AG04450 (cell line): Measurements from ENCODE around the gene SORL1. TPM values are rescaled to one million over a fixed set of nuclear protein-coding genes. Genes with fewer than 3 reads are reported as not detected.

ENCODE experiments used
- CTCF ChIA-PET: fragments of 300-600, 350-600 bp; formaldehyde crosslinking; extraction: SDS; loops from one replicate; lab custom pipeline; 2022; ENCODE audit warnings: antibody characterized with exemption, inconsistent platforms; lab: Charles Lee
- POLR2A ChIA-PET: fragments of 350-600 bp; formaldehyde crosslinking; extraction: SDS; loops from one replicate; lab custom pipeline; 2021; ENCODE audit warnings: antibody characterized with exemption, inconsistent platforms; lab: Yijun Ruan, JAX
- DNase-seq: peaks from one replicate; pipeline ENCODE4 v3.0.0-alpha.2; 2011; ENCODE audit warnings: low read depth, low spot score
- H3K27ac ChIP-seq: one replicate; pipeline ENCODE4 v1.5.1; 2012; ENCODE audit warnings: low read depth, low read length, control low read depth
- H3K27me3 ChIP-seq: one replicate; pipeline ENCODE4 v1.6.0; 2012; ENCODE audit warnings: low read length; ENCODE audit not compliant: control insufficient read depth, insufficient read depth
- H3K4me3 ChIP-seq: 2 replicates; pipeline ENCODE4 v1.5.1; 2011; ENCODE audit warnings: mild to moderate bottlenecking, low read depth, low read length, control low read depth
- H3K9me3 ChIP-seq: 2 replicates; pipeline ENCODE4 v1.5.1; 2012; ENCODE audit warnings: low read length; ENCODE audit not compliant: control insufficient read depth, insufficient read depth
- polyA plus RNA-seq: library from polyadenylated mRNA; depleted of rRNA; stranded (reverse); fragments of >200 nt; gene quantifications from 2 replicates; pipeline ENCODE4 v1.2.3, GENCODE V29; 2011
- TF ChIP-seq, protein P1 (sequence below): IDR thresholded peaks from 2 replicates; pipeline ENCODE4 v1.5.1; 2011; ENCODE audit warnings: low read depth, low read length, control low read depth, inconsistent platforms

Gene SORL1
- polyA plus RNA-seq, 1 experiment: 5.4 TPM

DNA sequence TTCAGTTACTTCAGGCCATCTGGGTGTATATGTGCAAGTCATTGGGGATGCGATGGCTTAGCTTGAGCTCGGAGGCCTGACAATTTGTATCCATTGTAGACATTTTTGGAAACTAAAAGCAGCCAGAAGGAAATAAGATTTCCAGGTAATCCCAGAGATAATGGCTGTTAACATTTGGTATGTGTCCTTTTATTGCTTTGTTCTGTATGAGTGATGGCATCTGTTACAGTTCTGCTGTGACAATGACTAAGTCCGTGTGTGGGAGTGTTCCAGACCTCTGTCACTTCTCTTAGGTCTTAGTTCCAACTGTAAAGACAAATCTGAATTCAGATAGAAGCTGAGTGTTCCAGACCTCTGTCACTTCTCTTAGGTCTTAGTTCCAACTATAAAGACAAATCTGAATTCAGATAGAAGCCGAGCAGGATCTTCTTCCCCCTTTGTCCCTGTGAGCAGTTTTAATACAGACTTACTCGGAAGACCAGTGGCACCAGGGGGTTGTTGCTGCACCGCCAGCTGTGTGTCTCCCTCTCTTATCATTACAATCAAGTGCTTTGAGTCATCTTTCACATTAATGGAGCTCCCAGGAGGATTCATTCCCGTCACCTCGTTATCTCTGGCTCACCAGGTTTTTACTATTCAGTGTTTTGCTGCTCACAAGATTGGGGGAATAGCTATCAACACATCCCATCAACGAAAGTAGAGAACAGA lies 191.5 kb downstream of the SORL1 start:
- Histone ChIP-seq H3K4me3 (no peak overlapping the region), H3K27me3 (no peaks in the 10 kb centered on the region), H3K9me3 (no peaks in the 10 kb centered on the region), H3K27ac (no peak overlapping the region)
- TF ChIP-seq, protein P1, sequence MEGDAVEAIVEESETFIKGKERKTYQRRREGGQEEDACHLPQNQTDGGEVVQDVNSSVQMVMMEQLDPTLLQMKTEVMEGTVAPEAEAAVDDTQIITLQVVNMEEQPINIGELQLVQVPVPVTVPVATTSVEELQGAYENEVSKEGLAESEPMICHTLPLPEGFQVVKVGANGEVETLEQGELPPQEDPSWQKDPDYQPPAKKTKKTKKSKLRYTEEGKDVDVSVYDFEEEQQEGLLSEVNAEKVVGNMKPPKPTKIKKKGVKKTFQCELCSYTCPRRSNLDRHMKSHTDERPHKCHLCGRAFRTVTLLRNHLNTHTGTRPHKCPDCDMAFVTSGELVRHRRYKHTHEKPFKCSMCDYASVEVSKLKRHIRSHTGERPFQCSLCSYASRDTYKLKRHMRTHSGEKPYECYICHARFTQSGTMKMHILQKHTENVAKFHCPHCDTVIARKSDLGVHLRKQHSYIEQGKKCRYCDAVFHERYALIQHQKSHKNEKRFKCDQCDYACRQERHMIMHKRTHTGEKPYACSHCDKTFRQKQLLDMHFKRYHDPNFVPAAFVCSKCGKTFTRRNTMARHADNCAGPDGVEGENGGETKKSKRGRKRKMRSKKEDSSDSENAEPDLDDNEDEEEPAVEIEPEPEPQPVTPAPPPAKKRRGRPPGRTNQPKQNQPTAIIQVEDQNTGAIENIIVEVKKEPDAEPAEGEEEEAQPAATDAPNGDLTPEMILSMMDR: no peak
- no peak for DNase-seq
- CTCF ChIA-PET: interaction anchor here (1.0 to 2.6 kb wide), 4 partner anchors 9 to 862 kb away, joined by 3 to 21 read pairs (median 5); no protein-coding TSS in a partner anchor
- POLR2A ChIA-PET: interaction anchor here (1.1 kb wide), 1 partner anchor 11 kb away, joined by 3 read pairs; no protein-coding TSS in a partner anchor

DNA sequence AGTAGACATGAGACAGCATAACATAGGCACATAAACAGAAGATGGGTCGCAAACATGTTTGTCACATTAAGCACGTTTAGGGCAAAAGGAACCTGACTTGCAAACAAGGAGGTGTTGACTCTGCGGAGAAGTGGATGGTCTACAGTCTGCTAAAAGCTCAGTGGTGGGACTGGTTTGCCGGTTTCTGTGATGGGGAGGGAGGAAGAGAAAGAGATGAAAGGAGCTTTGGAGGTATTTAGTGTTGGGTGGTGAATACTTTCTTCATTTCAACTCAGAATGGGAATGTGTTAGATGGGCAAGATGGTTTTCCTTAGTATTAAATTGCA lies 192.0 kb downstream of the SORL1 start:
- TF ChIP-seq, protein P1: no peak
- CTCF ChIA-PET: interaction anchor here (1.0 to 2.6 kb wide), 4 partner anchors 9 to 862 kb away, joined by 3 to 21 read pairs (median 5); no protein-coding TSS in a partner anchor
- DNase-seq: no peak
- no peak overlapping the region for H3K27ac ChIP-seq
- H3K4me3 ChIP-seq: no peak overlapping the region
- POLR2A ChIA-PET: interaction anchor here (1.1 kb wide), 1 partner anchor 10 kb away, joined by 3 read pairs; no protein-coding TSS in a partner anchor
- H3K9me3 ChIP-seq: no peaks in the 10 kb centered on the region
- H3K27me3 ChIP-seq: no peaks in the 10 kb centered on the region

DNA sequence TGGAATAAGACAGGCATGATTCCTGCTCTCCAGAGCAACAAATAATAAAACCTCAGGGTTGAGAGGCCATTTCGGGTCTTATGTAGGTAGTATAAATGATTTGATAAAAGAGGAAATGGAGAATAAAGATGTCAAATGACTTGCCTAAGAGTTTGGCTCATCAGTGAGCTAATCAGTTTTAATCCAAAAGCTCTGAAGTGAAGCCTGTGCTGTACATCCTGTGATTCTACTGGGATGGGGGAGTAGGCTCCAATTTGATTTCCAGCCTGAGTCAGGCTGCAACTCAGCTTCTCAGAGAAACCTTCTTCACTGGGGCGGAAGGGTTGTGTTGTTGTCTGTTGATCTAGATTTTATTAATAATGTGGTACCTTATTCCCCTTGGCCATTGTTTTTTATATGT lies 192.9 kb downstream of the SORL1 start:
- no peak overlapping the region for H3K27ac ChIP-seq
- H3K27me3 ChIP-seq: no peaks in the 10 kb centered on the region
- DNase-seq: no peak
- H3K4me3 ChIP-seq: no peak overlapping the region
- TF ChIP-seq, protein P1: no peak
- no peaks in the 10 kb centered on the region for H3K9me3 ChIP-seq
- ChIA-PET CTCF (interaction anchor here (2.6 kb wide), 1 partner anchor 10 kb away, joined by 21 read pairs; no protein-coding TSS in a partner anchor), POLR2A (no interaction called here)

DNA sequence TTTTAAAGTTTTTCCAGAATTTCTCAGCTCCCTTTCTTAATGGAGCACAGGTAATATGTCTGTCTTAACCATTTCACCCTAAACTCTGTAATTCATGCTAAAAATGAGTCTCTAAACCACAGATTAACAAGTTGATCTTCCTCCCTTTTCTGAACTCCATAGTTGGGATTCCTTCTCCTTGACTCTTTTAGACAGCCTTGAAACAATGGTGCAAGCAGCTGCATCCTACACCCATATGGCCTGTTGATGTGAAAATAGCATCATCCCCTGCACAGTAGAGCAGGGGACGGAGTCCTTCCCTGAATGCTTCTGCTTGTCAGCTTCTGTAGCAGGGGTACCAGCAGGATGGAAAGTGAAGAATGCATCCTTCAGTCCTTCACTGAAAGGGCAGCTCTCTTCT lies 193.5 kb downstream of the SORL1 start:
- H3K9me3 ChIP-seq: no peaks in the 10 kb centered on the region
- H3K27ac ChIP-seq: no peak overlapping the region
- TF ChIP-seq, protein P1: no peak
- no peak overlapping the region for H3K4me3 ChIP-seq
- ChIA-PET CTCF (interaction anchor here (2.6 kb wide), 1 partner anchor 9 kb away, joined by 21 read pairs; no protein-coding TSS in a partner anchor), POLR2A (no interaction called here)
- no peaks in the 10 kb centered on the region for H3K27me3 ChIP-seq
- DNase-seq: no peak

DNA sequence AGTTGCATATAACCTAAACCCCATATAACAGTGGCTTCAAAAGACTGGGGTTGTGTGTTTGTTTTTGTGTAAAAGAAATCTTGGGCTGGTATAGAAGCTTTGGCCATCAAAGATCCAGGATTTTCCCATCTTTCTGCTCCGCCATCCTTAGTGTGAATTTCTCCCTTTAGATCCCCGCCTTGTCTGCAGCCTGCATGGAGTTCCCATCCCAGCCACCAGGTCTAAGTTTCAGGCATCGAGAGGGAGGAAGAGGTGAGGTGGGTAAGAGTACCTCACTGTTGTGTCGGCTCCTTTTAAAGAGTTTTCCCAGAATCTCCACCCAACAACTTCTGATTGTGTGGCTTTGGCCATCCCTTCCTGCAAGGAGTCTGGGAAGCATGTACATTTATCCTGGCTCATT lies 196.2 kb downstream of the SORL1 start:
- H3K27ac ChIP-seq: no peak overlapping the region
- TF ChIP-seq, protein P1: no peak
- POLR2A ChIA-PET: no interaction called here
- H3K9me3 ChIP-seq: no peaks in the 10 kb centered on the region
- H3K27me3 ChIP-seq: no peaks in the 10 kb centered on the region
- CTCF ChIA-PET: no interaction called here
- H3K4me3 ChIP-seq: no peak overlapping the region
- DNase-seq: no peak
